ENCODE measurements around the gene GNL1.

DNA sequence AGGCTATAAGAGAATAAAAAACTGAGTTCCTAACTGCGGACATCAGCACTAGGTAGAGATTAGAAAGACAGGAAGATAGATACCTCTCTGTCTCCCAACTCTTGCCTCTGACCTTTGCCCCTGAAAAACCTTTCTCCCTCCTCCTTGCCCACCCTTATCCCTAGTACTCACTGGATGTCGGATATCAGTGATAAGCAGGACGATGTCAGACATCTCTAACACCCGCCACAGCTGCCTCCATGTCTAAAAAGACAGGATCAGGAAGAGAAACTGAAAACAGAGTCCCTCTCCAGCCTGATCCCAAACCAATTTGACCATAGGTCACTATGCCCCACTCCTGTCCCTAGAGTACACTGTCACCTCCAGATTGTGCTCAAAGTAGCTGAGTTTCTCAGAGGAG is 1.9 kb downstream of the GNL1 start:
- TF ChIP-seq, protein P1, sequence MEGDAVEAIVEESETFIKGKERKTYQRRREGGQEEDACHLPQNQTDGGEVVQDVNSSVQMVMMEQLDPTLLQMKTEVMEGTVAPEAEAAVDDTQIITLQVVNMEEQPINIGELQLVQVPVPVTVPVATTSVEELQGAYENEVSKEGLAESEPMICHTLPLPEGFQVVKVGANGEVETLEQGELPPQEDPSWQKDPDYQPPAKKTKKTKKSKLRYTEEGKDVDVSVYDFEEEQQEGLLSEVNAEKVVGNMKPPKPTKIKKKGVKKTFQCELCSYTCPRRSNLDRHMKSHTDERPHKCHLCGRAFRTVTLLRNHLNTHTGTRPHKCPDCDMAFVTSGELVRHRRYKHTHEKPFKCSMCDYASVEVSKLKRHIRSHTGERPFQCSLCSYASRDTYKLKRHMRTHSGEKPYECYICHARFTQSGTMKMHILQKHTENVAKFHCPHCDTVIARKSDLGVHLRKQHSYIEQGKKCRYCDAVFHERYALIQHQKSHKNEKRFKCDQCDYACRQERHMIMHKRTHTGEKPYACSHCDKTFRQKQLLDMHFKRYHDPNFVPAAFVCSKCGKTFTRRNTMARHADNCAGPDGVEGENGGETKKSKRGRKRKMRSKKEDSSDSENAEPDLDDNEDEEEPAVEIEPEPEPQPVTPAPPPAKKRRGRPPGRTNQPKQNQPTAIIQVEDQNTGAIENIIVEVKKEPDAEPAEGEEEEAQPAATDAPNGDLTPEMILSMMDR (IDR thresholded peaks at IDR 0.05; ENCODE audit: insufficient read depth, low read length) = no peak
- TF ChIP-seq, protein P2, sequence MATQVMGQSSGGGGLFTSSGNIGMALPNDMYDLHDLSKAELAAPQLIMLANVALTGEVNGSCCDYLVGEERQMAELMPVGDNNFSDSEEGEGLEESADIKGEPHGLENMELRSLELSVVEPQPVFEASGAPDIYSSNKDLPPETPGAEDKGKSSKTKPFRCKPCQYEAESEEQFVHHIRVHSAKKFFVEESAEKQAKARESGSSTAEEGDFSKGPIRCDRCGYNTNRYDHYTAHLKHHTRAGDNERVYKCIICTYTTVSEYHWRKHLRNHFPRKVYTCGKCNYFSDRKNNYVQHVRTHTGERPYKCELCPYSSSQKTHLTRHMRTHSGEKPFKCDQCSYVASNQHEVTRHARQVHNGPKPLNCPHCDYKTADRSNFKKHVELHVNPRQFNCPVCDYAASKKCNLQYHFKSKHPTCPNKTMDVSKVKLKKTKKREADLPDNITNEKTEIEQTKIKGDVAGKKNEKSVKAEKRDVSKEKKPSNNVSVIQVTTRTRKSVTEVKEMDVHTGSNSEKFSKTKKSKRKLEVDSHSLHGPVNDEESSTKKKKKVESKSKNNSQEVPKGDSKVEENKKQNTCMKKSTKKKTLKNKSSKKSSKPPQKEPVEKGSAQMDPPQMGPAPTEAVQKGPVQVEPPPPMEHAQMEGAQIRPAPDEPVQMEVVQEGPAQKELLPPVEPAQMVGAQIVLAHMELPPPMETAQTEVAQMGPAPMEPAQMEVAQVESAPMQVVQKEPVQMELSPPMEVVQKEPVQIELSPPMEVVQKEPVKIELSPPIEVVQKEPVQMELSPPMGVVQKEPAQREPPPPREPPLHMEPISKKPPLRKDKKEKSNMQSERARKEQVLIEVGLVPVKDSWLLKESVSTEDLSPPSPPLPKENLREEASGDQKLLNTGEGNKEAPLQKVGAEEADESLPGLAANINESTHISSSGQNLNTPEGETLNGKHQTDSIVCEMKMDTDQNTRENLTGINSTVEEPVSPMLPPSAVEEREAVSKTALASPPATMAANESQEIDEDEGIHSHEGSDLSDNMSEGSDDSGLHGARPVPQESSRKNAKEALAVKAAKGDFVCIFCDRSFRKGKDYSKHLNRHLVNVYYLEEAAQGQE (IDR thresholded peaks at IDR 0.05; ENCODE audit: insufficient replicate concordance, low read depth) = no peak
- TF ChIP-seq POLR2AphosphoS5 (IDR thresholded peaks at IDR 0.05; ENCODE audit: low read depth) (no peak), GABPA (IDR thresholded peaks at IDR 0.05; ENCODE audit: low read depth) (no peak), SPI1 (IDR thresholded peaks at IDR 0.05; ENCODE audit: borderline replicate concordance, low read depth) (no peak)
